GM12878 (cell line): ENCODE data around the gene OPN1SW. TPM values are rescaled to one million over a fixed set of nuclear protein-coding genes. Genes with fewer than 3 reads are reported as not detected.

Source experiments
- ATAC-seq: fragments of 200-7000 bp; cut with Tn5 transposase; 3 replicates; pipeline ENCODE4 v1.9.1; 2020; ENCODE audit warnings: mild to moderate bottlenecking, moderate library complexity
- BruUV-seq: library from RNA; stranded (reverse); fragments of 400-500 nt; replicated peaks from 2 replicates; lab custom pipeline; 2021; lab: Mats Ljungman, UMichigan
- CTCF ChIA-PET: fragments of 300-600 bp; sonication (Branson Sonifier 250); formaldehyde crosslinking; extraction: SDS; loops from one replicate; lab custom pipeline; 2021; ENCODE audit warnings: inconsistent platforms; lab: Yijun Ruan, JAX
- POLR2A ChIA-PET: fragments of 350-600 bp; formaldehyde crosslinking; extraction: SDS; loops from one replicate; lab custom pipeline; 2021; ENCODE audit warnings: inconsistent platforms; lab: Charles Lee
- RAD21 ChIA-PET: fragments of 300-600 bp; sonication (Branson Sonifier 250); formaldehyde crosslinking; loops from one replicate; lab custom pipeline; 2023; ENCODE audit warnings: antibody characterized with exemption; ENCODE audit not compliant: unreplicated experiment; lab: Charles Lee
- SMC1A ChIA-PET: fragments of 300-600 bp; sonication (Branson Sonifier 250); formaldehyde crosslinking; loops from one replicate; lab custom pipeline; 2023; ENCODE audit not compliant: unreplicated experiment, uncharacterized antibody; lab: Charles Lee
- DNase-seq: peaks from one replicate; pipeline ENCODE4 v3.0.0-alpha.2; 2011; ENCODE audit warnings: low read depth, low spot score
- FAIRE-seq: peaks from 3 replicates; lab custom pipeline; 2011; peaks lifted over from hg19 to GRCh38; lab: Jason Lieb, UNC
- H2AFZ ChIP-seq: 2 replicates; pipeline ENCODE4 v1.6.0; 2011; ENCODE audit warnings: low read depth, low read length, control low read depth; ENCODE audit not compliant: control insufficient read depth
- H3K27ac ChIP-seq: 2 replicates; pipeline ENCODE4 v1.5.1; 2011; ENCODE audit warnings: control low read depth; ENCODE audit not compliant: control insufficient read depth, insufficient read depth
- H3K27me3 ChIP-seq, 2 experiments: replicated peaks in 1 of 2; 2 replicates each; pipeline versions ENCODE4 v1.6.0 to v1.6.1; 2011; ENCODE audit warnings: low read length in 1 of 2; ENCODE audit not compliant: control insufficient read depth in 2 of 2, insufficient read depth in 2 of 2
- H3K36me3 ChIP-seq, 2 experiments: 2 replicates each; pipeline ENCODE4 v1.5.1; 2011; ENCODE audit warnings: low read length in 1 of 2; ENCODE audit not compliant: control insufficient read depth in 2 of 2, insufficient read depth in 2 of 2
- H3K4me1 ChIP-seq: 2 replicates; pipeline ENCODE4 v1.6.1; 2011; ENCODE audit warnings: mild to moderate bottlenecking, low read length, moderate library complexity, mixed read lengths; ENCODE audit not compliant: control insufficient read depth, insufficient read depth
- H3K4me2 ChIP-seq: 2 replicates; pipeline ENCODE4 v1.6.0; 2011; ENCODE audit warnings: control low read depth; ENCODE audit not compliant: control insufficient read depth, insufficient read depth
- H3K4me3 ChIP-seq: fragments of 200-600 bp; sonication (generic); 2 replicates; pipeline ENCODE4 v1.5.1; 2016
- H3K79me2 ChIP-seq: 2 replicates; pipeline ENCODE4 v1.6.0; 2011; ENCODE audit warnings: low read length; ENCODE audit not compliant: control insufficient read depth, insufficient read depth
- H3K9ac ChIP-seq: 2 replicates; pipeline ENCODE4 v1.8.0; 2011; ENCODE audit warnings: low read length, control low read depth, mixed read lengths; ENCODE audit not compliant: control insufficient read depth, insufficient read depth
- H3K9me3 ChIP-seq: replicated peaks from 3 replicates; pipeline ENCODE4 v1.5.1; 2011; ENCODE audit warnings: mild to moderate bottlenecking, low read length; ENCODE audit not compliant: control insufficient read depth, insufficient read depth
- H4K20me1 ChIP-seq: 2 replicates; pipeline ENCODE4 v1.6.0; 2011; ENCODE audit not compliant: control insufficient read depth, insufficient read depth
- CTCF ChIP-seq, 3 experiments: IDR thresholded peaks in 2 of 3; conservative IDR thresholded peaks in 1 of 3; 2 replicates each; pipeline ENCODE4 v1.5.1; 2011; ENCODE audit warnings: low read depth in 3 of 3, low read length in 3 of 3, mild to moderate bottlenecking in 3 of 3, control low read depth in 2 of 3, moderate library complexity in 2 of 3, inconsistent platforms in 1 of 3, mixed read lengths in 1 of 3; ENCODE audit not compliant: control insufficient read depth in 2 of 3, insufficient read depth in 1 of 3; ENCODE audit errors: extremely low read depth in 1 of 3
- ESRRA ChIP-seq: IDR thresholded peaks from 2 replicates; pipeline ENCODE4 v1.6.1; 2012; ENCODE audit warnings: mild to moderate bottlenecking, low read length, improper control_type of control experiment
- IKZF2 ChIP-seq, 2 experiments: fragments of 450-650 bp; IDR thresholded peaks; 2 replicates each; pipeline ENCODE4 v1.6.1; 2017; ENCODE audit warnings: mild to moderate bottlenecking in 2 of 2, moderate library complexity in 2 of 2
- NKRF ChIP-seq: fragments of 450-650 bp; conservative IDR thresholded peaks from 2 replicates; pipeline ENCODE4 v1.6.1; 2017; ENCODE audit warnings: mild to moderate bottlenecking, moderate library complexity
- RAD21 ChIP-seq: IDR thresholded peaks from 2 replicates; pipeline ENCODE4 v1.6.1; 2011; ENCODE audit warnings: mild to moderate bottlenecking, low read depth, low read length, moderate library complexity; ENCODE audit not compliant: insufficient read depth
- SMC3 ChIP-seq: IDR thresholded peaks from 2 replicates; pipeline ENCODE4 v1.6.1; 2011; ENCODE audit warnings: low read length, improper control_type of control experiment, borderline replicate concordance
- TBL1XR1 ChIP-seq: IDR thresholded peaks from 2 replicates; pipeline ENCODE4 v1.6.1; 2012; ENCODE audit warnings: low read depth, low read length, improper control_type of control experiment
- ZNF687 ChIP-seq: fragments of 450-650 bp; IDR thresholded peaks from 2 replicates; pipeline ENCODE4 v1.6.1; 2017; ENCODE audit warnings: mild to moderate bottlenecking, moderate library complexity
- WGBS: methylation state at CpG from one replicate; pipeline ENCODE4 v1.1.6; 2016; ENCODE audit warnings: low lambda C conversion rate; ENCODE audit not compliant: insufficient replicate concordance, insufficient coverage; ENCODE audit errors: missing lambda C conversion rate; 5-methylcytosine and 5-hydroxymethylcytosine counted together
- in situ Hi-C: fragments of 300-500 bp; cut with MboI; formaldehyde crosslinking; loops from 9 replicates; pipeline ENCODE4 v1.14.3; 2018; ENCODE audit warnings: mixed read lengths
- intact Hi-C: fragments of 100-400 bp; cut with micrococcal nuclease; formaldehyde crosslinking; loops from one replicate; pipeline ENCODE4 v1.14.2; 2022; ENCODE audit not compliant: unreplicated experiment
- polyA plus RNA-seq, 11 experiments: library from polyadenylated mRNA; depleted of rRNA in 4 of 11; unstranded in 6 of 11; stranded (reverse) in 5 of 11; fragments of >200 nt; fragmentation: Nextera tagmentation in 4 of 11; fragmentation: Illumina TruSeq in 1 of 11; extraction: Ambion mirVana in 4 of 11; extraction: Trizol in 1 of 11; gene quantifications; 1 replicate in 1 of 11; 2 replicates in 10 of 11; pipeline versions ENCODE4 v1.2.1 to v1.2.3, GENCODE V29; 2011 to 2016; ENCODE audit warnings: inconsistent platforms in 2 of 11, missing spikeins in 2 of 11, low read depth in 1 of 11
- total RNA-seq, 4 experiments: library from RNA; depleted of rRNA in 3 of 4; stranded (reverse); fragments of >200 nt in 3 of 4; fragmentation: Illumina TruSeq in 1 of 4; extraction: Trizol in 1 of 4; gene quantifications; 2 replicates each; pipeline versions ENCODE4 v1.2.1 to v1.2.3, GENCODE V29; 2013 to 2021

The OPN1SW gene
- total and polyA plus RNA-seq, 10 of the 15 experiments (the other 5 are each of a cell fraction or from before 2014, with no cell fraction given), result 0.11 to 0.35 (median 0.19) TPM; not detected in 6

- TF ChIP-seq ZNF687 (no peak), SMC3 (no peak), TBL1XR1 (no peak), ESRRA (no peak), IKZF2 (IDR thresholded peaks at IDR 0.05) (no peak)
These were observed 18.8 kb upstream of the OPN1SW start (continued) for GRCh38 chr7:128794436-128794835.

GRCh38 chr7:128794020-128794419 is 18.4 kb upstream of the OPN1SW start:
- H3K4me1 ChIP-seq, result peaks cover 3% of the 10 kb centered on the region; the same call in 1 of the 2 replicates
- ATAC-seq, result peak; percentile 25; the same call in 1 of the 3 replicates
- no peak for DNase-seq
- no peaks in the 10 kb centered on the region for H3K36me3 ChIP-seq
- WGBS, result 3% methylated on average over 3 of the region's 3 CpGs
- no peak overlapping the region for H3K4me3 ChIP-seq
- peak; percentile 40 to 51 (median 40); a peak in 5 of 6 replicates for TF ChIP-seq CTCF (IDR thresholded peaks at IDR 0.05 in 2 of 3, conservative IDR thresholded peaks at IDR 0.05 in 1 of 3; ENCODE audit: control insufficient read depth in 2 of 3, extremely low read depth in 1 of 3, insufficient read depth in 1 of 3, low read depth in 3 of 3, low read length in 3 of 3)
- TF ChIP-seq ESRRA, result no peak
- no peak for TF ChIP-seq NKRF
- TF ChIP-seq SMC3, result peak; percentile 46; the same call in 1 of the 2 replicates
- peak; percentile 61 for TF ChIP-seq RAD21
- TF ChIP-seq, all 136 proteins: peak for 3
- FAIRE-seq, result no peak
- ChIA-PET RAD21 (no interaction called here), CTCF (interaction anchor here (0.9 to 2.1 kb wide), 2 partner anchors 26 to 89 kb away, joined by 3 to 13 read pairs; no protein-coding TSS in a partner anchor), SMC1A (interaction anchor here (1.2 kb wide), 1 partner anchor 334 kb away, joined by 4 read pairs; no protein-coding TSS in a partner anchor), POLR2A (interaction anchor here (0.6 kb wide), 1 partner anchor 51 kb away, joined by 3 read pairs; no protein-coding TSS in a partner anchor)
- BruUV-seq, result no TSS peak
- Histone ChIP-seq H3K79me2 (no peaks in the 10 kb centered on the region), H3K27ac (no peak overlapping the region), H3K9ac (no peak overlapping the region), H3K4me2 (no peak overlapping the region), H3K27me3 (peaks cover 0 to 2% of the 10 kb centered on the region in 2 experiments; a peak in 2 of 4 replicates), H3K9me3 (no peaks in the 10 kb centered on the region), H2AFZ (no peak overlapping the region), H4K20me1 (no peaks in the 10 kb centered on the region)
- in situ Hi-C loops, result no loop called here
- intact Hi-C loops, result loop anchor here (5.0 kb wide), 2 partner anchors 88 to 298 kb away; no protein-coding TSS in a partner anchor
